GF-D8 (cell line): ENCODE data around the gene TMEM14A.
"Not testable (repeated sequence)": the region's sequence is repeated elsewhere in the genome, so short reads cannot be mapped to it uniquely, and the experiment has no call there.

Experiments
- DNase-seq: peaks from one replicate; lab custom pipeline; 2025; lab: John Stamatoyannopoulos, UW

Gene TMEM14A

DNA sequence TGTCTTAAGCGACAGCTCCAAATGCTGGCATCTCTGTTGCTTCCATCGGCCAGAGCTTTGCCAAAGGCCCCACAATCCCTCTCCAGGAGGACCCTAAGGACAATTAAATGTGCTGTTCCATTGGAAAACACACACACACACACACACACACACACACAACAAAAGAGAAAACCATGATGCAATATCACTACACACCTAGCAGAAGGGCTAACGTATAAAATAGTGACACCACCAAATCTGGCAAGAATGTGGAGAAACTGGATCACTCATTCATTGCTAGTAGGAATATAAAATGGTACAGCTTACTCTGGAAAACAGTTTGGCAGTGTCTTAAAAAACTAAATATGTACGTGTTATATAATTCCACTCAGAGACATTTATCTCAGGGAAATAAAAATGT lies 13.0 kb upstream of the TMEM14A start:
- no peak for DNase-seq

DNA sequence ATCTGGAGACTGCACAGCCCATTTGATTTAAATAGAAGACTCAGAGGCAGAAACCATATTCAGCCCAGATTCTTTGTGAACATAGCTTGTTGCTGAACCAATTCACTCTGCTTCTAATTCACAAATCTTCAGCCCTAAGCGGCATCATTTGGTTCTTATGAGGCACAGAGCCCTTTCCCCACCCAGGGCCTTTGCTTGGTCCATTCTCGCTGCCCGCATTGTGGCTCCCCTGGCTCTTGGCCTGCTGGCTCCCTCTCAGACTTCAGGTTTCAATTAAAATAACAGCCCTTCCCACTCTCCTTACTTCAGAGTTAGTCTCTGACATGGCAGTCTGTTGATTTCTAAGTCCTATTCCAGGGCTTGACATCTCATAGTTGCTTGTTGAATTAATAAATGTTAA lies 9.4 kb upstream of the TMEM14A start:
- no peak for DNase-seq

DNA sequence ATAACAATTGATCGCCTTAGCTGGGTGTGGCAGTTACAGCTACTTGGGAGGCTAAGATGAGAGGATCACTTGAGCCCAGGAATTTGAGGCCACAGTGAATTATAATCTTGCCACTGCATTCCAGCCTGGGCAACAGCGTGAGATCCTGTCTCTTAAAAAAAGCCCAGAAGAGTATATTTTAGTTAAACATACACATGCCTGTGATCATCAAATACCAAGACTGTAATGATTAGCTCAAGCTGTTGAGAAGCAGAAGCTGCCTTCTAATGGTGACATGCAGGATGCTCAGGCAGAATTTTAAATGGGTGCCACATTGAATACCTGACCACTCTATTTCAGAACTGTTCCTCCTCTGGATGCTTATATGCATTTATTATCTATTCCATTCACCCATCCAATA lies 8.9 kb upstream of the TMEM14A start:
- no peak for DNase-seq

DNA sequence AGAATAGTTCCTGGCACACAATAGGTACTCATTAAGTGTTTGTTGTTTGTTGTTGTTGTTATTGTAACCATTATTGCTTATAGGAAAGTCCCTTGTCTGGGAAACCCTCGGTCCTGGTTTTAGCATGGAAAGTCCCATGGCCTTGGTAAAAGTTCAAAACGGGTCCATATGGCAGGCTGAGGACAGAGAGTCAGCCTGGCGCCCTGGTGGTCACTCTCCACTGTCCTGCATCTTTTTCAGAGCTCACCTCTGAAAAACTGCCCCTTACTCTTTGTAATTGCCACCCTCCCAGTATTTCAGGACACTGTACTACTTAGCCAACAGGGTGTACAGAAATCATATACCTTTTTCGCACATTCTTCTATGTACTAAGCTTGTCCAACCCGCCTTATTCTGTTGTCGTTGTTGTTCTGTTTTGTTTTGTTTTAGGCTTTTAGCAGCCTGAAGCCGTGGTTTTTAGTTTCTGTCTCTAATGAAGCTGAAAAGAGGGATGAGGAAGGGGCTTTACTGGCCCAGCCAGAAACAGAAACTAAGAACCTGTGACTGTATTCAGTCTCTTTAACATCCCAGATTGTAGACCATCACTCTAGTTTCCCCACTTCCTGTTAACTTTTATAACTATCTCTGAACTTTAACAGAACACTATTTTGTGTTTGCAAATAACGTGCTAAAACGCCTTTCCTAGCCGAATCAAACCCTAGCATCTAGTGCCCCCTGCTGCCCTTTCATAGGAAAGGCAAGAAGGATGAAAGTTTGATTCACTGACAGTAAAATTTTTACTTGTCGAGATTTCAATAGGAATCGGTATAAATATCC lies 7.6 kb upstream of the TMEM14A start:
- peak; percentile 28 for DNase-seq

DNA sequence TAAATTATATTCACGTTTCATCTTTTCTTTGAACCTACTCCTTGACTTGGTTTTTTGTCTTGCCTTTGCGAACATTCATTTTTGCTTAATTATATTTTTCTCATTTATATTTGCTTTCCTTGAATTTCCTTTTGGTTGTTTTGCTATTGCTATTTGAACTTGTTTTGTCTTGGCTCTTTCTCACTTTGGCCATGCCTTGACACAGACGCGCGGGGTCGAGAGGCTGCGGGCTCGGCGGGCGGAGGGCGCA lies 7.1 kb upstream of the TMEM14A start:
- DNase-seq: no peak

DNA sequence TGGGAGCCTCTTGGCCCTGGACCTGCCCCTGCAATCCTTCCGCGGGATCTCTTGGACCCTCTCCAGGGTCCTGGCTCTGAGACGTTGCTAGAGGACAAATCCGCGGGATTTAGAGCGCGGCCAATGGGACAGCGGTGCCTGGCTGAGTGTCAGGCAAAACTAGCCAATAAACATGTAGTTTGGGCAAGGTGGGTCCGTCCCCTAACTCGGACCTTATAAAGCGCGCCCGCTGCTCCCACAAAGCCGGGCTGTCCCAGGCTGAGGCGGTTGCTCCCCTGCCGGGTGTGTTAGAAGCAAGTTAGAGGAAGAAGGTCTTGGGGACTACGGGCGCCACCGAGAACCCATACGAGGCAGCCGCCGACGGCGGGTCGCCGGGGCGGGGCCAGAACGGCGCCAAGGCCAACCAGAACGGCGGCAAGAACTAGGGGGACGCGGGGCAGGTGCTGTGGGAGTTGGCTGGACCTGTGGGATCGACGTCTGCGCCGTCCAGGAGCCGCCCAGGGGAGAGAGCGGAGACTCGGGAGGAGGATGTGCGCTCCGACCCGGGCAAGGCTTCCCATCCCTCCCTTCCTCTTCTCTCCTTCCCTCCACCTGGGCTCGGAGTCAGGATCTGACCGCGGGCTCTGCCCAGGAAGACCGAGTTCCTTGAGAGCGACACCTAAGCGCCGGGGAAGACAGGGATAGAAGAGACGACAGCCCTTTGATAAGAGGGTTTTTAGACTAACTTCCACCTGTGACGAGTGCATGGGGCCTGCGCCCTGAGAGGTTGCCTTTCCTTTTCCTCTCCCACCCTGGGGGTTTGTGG lies 6.5 kb upstream of the TMEM14A start:
- DNase-seq: no peak

DNA sequence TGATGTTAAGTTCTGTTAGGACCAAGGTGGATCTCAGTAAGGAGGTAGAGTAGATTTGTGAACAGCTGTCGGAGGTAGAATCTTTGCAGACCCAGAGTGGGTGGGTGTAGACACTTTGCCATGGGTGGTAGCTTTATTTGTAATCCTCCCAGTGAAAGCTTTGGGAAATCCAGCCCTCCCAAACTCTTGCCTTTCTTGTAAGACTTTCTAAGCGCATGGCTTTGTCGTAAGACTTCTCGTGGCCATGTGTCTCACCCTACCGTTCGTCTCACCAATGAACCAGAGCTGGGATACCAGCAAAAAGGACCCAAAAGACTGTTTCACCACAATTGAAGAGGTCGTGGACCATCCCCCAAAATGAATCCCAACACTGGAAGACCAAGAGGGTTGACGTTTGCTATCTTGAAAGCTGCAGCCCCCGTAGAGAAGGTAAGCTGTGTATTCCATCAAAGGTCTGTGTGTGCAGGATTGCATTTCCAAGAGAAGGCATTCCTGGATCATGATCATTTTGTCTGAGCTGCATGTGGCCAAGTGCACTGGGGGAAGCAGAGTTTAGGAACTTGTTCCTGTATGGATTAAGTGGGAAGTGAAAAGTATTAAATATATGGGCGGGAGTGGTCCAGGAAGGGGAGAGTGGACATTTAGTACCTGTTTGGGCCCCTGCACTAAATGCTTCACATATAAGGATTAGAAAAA lies 5.8 kb upstream of the TMEM14A start:
- DNase-seq: no peak

DNA sequence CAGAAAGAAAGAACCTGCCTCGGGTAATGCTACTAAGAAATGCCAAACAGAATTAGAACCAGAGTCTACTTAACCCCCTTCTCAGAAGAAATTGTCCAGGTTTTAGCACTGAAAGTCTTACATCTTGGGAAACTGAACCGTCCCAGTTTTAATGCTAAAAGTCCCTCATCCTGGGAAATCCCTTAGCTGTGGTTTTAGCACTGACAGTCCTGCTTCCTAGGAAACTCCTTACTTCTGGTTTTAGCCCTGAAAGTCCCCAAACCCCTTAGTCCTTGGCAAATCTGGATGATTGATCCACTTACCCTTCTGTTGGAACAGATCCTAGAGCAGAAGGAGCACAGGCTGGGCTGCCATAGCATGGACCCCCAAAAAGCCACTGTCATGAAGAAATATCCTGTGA lies 4.8 kb upstream of the TMEM14A start:
- DNase-seq: no peak

DNA sequence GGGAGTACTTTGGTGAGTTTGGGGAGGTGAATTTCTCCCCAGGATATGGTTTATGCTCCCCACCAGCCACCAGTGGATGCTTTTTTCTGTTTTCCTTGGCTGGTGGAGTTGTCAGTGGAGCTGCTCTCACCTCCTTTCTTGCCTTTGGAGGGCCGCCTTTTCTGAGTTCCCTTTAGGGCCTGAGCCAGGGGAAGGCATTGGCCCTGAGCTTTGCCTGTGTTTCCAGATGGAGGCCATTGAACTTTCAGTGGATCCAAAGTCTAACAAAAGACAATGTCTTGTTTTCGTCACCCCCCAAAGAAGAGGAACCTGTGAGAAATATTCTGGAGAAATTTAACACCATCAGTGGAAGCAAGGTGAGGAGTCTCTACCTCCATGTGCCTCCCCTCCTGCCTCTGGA lies 4.4 kb upstream of the TMEM14A start:
- DNase-seq: no peak

DNA sequence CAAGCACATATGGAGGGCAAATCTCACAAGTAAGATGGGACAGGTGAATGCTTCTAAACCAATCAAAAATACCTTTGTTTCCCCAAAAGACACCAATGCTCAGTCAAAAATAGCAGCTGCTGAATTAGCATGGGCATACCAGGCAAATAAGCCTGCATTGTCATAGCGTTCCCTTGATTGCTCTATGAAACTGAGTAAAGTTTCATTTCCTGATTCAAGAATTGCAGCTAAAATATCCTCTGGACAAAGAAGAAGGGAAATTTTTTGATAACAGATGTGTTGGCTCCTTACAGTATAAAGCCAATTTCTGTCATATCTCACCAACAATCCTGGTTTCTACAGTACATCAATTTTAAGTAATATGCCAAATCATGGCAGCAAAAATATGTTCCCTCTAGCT lies 3.3 kb upstream of the TMEM14A start:
- DNase-seq: no peak

DNA sequence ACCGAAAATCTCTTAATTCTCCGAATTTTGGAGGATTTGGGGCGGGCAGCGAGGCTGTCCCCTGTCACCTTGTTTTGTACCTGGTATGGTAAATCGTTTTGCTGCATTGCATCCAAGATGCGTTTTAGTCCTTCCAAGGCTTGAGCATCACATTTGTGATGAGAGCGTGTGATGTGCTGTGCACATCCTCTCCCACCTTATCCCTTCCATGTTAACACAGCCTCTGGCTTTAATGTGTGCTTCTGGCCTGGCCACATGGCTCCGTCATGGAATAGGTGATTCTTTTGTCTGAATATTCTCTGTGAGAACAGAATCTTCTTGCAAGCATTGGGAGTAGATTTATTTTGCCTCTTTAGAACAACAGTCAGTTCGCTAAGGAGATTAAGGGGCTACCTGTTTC lies 763 bp downstream of the TMEM14A start:
- DNase-seq: no peak

DNA sequence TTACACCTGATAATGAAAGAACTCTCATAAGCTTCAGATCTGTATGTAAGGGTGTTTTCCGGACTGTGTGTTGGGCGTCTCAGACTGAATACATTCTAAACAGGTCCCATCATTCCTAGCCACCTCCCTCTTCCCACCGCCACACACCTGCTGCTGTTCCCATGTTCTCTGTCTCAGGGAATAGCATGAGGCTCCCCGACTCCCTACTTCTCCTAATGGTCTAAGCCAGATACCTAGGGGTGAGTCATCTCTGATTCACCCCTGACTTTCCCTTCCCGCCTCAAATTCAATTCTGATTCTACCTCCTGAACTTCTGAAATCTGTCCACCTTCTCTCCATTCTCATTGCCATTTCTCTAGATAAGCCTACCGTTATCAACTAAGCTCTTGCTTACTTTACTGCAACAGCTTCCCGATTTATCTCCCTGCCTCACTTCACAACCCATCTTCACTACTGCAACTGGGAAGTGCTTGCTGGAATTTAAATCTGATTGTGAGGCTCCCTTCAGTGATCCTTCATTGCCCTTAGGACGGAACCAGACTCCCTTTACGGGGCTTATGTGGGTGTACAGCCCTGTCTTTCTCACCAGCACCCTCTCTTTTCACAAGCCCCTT lies 1.6 kb downstream of the TMEM14A start:
- no peak for DNase-seq

DNA sequence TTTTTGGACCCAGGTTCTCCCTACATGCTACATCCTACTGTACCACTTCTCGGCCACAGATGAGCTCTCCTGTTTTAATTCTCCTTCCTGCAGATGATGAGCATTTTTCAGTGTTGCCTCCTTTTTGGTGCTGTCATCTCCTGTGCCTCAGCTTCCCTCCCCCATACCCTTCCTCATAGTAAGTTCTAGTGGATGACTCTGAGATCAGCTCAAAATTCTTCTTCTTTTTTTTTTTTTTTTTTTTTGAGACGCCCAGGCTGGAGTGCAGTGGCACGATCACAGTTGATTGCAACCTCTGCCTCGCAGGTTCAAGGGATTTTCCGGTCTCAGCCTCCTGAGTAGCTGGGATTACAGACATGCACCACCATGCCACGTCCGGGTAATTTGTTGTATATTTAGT lies 3.8 kb downstream of the TMEM14A start:
- no peak for DNase-seq

DNA sequence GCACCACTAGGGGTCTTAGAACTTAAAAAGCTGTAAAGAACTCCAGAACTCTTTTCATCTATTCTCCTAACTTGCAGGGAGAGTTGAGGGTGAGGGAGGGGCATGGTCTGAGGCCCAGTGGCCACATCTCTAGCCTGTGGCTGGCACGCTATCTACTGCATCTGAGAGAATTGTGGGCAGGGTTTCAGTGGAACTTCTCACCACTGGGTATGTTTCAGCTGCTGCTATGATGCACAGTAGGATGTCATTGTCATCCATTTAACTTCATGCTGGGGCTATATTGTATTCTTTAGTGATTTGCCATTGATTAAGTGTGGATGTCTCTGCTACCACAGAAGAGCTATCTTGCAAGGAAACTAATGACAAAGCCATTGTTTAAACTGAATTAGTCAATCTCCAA lies 4.5 kb downstream of the TMEM14A start:
- DNase-seq: no peak

DNA sequence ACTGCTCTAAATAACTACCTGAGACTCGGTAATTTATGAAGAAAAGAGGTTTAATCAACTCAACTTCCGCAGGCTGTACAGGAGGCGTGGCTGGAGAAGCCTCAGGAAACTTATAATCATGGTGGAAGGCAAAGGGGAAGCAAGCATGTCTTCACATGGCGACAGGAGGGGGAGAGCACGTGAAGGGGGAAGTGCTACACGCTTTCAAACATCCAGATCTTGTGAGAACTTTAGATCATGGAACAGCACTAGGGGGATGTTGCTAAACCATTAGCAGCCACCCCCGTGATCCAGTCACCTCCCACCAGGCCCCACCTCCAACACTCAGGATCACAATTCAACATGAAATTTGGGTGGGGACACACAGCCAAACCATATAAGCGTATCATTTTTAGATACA lies 5.7 kb downstream of the TMEM14A start:
- not testable (repeated sequence) for DNase-seq

DNA sequence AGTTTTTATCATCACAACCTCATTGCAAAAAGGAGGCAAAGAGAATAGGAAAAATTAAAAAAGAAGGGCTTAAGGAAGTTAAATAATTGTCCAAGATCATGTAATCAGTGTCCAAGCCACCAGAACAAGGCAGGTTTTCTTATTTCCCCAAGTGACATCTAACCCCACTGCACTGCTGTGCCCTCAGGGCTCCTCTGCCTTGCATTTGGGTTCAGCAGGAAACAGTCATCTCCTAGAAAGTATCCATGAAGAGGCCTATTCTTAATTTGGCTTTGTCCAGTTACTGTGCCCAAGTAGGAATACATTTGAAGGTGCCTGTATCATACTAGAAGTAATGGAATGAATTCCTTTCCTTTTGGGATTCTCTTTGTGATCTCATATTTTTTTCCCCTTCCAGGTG lies 10.5 kb downstream of the TMEM14A start:
- no peak for DNase-seq

DNA sequence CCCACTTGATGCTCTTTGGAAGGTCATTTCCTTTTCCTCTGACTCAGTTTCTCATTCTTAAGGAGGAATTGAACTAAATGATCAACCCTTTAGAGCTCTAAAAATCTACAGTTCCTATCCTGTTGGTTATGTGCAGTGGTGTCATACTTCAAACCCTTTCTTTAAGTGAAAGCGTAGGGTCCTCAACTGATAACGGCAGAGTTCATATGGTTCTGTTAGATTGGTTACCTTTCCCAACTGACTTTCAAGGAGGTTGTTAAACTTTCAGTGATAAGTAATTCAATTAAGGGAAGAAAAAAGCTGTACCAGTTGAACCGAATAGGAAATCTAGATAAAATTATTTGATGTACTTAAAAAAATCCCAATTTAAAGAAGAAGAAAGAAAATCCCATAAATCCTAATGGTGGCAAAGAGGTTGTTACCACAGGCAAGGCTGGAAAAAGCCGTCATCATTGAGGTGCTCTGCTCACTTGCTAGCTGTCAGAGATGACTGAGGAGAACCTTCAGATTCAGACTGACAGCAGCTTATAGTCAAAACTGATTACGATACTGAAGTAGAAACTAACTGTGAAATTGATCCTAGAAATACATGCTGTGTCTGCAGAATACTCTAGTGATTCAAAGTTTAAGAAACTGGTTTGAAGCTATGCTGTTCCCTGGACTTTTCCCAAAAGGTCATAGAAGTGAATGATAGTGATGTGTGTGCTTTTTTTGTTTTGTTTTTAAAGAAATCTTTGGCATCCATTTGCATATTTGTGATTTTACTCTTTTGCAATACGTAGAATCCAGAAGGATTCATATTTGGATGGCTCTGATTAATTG lies 16.2 kb downstream of the TMEM14A start:
- DNase-seq: no peak

DNA sequence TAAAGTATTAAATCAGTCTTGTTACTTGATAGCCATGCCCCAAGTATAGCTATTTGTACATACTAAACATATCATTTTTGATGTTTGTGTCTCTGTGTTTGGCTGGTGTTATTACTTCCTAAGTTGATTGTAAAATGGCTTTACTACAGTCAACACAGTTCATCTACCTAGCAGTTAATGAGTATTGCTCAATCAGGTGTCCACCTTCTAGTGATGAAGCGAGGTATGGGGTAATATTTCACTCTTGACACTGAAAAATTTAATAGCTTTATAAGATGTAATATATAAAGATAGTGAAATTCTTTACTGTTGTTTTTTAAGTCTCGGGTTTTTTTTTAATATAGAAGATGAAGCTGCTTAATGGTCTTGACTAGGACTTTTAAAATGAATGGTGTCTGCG lies 18.9 kb downstream of the TMEM14A start:
- no peak for DNase-seq

DNA sequence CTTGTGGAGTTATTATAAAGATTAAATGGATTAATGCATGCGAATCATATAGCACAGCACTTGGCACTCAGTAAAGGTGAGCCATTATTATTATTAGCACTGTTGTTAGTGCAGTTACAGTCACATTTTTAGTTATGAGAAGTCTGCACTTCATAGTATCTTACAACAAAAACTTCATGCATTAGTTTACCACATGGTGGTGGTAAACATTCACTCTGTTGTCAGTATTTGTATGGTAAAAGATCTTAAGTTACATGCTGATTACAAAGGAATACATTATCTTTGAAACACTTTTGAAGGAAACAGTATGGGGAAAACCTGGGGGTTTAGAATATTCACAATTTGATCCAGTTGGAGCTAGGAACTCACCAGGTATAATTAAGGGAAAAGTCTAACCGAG lies 20.8 kb downstream of the TMEM14A start:
- no peak for DNase-seq

DNA sequence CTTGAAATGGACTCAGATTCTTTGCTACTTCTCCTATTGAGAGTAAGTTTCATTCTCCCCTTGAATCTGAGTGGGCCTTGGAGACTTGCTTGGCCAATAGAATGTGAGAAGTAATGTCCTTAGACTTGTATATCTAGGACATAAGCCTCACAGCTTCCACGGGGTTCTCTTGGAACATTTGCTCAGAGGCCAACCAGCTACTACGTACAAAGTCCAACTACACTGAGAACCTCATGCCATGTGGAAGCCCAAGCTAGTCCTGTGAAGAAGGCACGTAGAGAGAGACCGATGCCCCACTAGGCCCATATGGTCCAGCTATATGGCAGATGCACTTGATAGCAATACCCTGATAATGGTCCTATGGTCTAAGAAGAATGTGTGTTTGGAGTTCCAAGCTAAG lies 22.9 kb downstream of the TMEM14A start:
- no peak for DNase-seq

DNA sequence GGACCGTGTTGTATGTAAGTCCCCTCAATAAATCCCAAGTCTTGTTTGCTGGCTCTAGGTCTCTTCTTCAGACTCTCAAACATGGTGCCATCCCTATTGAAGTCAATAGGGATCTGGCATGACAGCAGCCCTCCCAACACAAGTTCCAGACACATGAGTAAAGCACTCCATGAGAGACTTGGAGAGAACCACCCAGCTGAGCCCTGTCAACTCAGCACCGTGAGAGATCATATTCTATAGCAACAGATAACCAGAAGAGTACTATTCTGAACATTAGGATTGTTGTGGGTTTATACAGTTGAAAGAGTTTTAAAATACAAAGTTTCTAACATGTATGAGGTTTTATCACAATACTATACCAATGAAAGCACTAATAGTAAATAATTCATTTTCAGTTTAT lies 23.5 kb downstream of the TMEM14A start:
- DNase-seq: no peak

DNA sequence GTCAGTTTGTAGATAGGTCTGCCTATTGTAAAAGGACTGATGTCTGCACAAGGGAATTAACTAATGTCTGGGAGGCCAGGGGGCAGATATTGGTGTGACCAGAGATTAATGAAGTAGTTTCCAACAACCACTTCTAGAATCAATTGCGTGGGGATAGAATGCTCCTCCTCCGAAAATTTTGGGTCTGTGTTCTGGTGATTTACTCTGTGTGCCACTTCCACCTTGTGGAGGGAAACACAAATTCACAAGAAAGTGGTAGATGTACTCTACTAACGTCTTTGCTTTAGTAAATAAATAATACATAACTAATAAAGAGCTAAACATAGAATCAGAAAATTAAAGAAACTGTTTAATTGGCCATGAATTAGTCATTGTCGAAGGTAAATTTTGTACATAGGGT lies 25.5 kb downstream of the TMEM14A start:
- DNase-seq: no peak
